ENCODE results near the gene SYNPR.

GRCh38 chr3:63354160-63354559 lies 76.1 kb downstream of the SYNPR start:
- TF ChIP-seq EZH2 (IDR thresholded peaks at IDR 0.05) (no peak), POLR2AphosphoS5 (IDR thresholded peaks at IDR 0.05; ENCODE audit: borderline replicate concordance, low read depth, low read length) (no peak), FOXP2 (optimal IDR thresholded peaks at IDR 0.05; ENCODE audit: control extremely low read depth, extremely low read length, insufficient read depth) (no peak)
